Activated naive CD4-positive, alpha-beta T cell treated with anti-CD3 and anti-CD28 coated beads, Interleukin-2, amount 10 ng/mL, durations not matched to agents 7 days and 5 days (primary cell): ENCODE results near the gene MORC2.
A peak's percentile ranks its signal among the peaks of the same experiment; 100 is the strongest.

Source experiments
- CTCF ChIA-PET: fragments of 350-600 bp; sonication (Branson Sonifier 250); formaldehyde crosslinking; loops from one replicate; lab custom pipeline; 2021; ENCODE audit warnings: antibody characterized with exemption; lab: Charles Lee
- DNase-seq: peaks from one replicate; pipeline ENCODE4 v3.0.0-alpha.2; 2020
- H3K27ac Mint-ChIP-seq: one replicate; pipeline ENCODE4 v1.8.0; 2021; ENCODE audit warnings: mild to moderate bottlenecking, moderate library complexity, mixed read lengths
- H3K27me3 Mint-ChIP-seq: one replicate; pipeline ENCODE4 v1.8.0; 2021; ENCODE audit warnings: mild to moderate bottlenecking, mixed read lengths
- H3K36me3 Mint-ChIP-seq: one replicate; pipeline ENCODE4 v1.8.0; 2021; ENCODE audit warnings: mixed read lengths
- H3K4me1 Mint-ChIP-seq: one replicate; pipeline ENCODE4 v1.8.0; 2021; ENCODE audit warnings: mixed read lengths
- H3K4me3 Mint-ChIP-seq: one replicate; pipeline ENCODE4 v1.8.0; 2021; ENCODE audit warnings: mild to moderate bottlenecking, moderate library complexity, mixed read lengths
- H3K9me3 Mint-ChIP-seq: one replicate; pipeline ENCODE4 v1.8.0; 2021; ENCODE audit warnings: mixed read lengths

The MORC2 gene

DNA sequence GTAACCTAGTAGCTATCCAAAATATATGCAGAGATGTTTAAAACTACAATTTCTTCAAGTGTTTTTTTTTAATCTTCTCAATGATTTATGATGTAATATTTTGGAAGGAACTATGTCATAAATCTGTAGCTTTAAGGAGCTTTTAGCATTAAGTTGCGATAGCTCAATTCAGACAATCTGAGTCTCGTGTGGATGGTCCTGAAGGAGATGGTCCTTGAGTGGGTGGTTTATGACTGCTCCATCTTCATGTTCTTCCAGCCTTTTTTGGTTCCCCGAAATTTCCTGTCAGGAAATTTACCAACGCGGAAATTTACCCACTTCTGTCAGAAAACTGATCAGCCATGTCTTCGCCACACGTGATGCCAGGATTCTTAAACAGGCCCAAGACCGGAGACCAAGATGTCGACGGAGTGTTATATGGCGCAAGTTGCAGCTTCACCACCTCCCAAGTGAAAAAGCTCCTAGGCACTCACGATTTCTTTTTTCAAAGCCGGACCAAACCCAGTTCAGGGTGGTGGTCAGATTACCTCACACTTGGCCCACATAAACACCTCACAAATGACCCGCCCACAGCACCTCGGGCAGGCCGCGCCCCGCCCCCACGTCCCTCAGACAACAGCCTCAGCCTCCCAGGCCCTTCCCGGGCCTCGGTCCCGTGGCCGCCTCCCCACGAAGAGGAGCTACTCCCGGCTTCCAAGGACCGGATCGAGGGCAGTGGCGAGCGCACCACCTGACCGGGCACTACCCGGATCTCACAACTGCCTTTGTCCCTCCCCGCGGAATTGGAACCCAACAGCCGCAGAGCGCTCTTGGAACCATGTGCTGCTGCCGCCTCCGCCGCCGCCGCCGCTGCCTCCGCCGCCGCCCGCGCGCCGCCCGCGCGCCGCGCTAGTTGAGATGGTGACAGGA is at the start of gene MORC2:
Gene MORC2, minus strand, starts transcription at position 760 of the 909 bp plus-strand sequence. CDS start 885 bp downstream, outside the sequence.
- Mint-ChIP-seq H3K27me3 (peaks cover 5% of the 10 kb centered on the region), H3K4me3 (peak within 1 kb of the TSS; percentile 82), H3K9me3 (peaks cover 40% of the 10 kb centered on the region), H3K4me1 (peaks cover 73% of the 10 kb centered on the region), H3K36me3 (peaks cover 75% of the 10 kb centered on the region), H3K27ac (peak within 1 kb of the TSS; percentile 94)
- CTCF ChIA-PET, result interaction anchor here (0.6 to 0.9 kb wide), 2 partner anchors 115 to 117 kb away, joined by 3 read pairs; no protein-coding TSS in a partner anchor
- DNase-seq, result no peak

DNA sequence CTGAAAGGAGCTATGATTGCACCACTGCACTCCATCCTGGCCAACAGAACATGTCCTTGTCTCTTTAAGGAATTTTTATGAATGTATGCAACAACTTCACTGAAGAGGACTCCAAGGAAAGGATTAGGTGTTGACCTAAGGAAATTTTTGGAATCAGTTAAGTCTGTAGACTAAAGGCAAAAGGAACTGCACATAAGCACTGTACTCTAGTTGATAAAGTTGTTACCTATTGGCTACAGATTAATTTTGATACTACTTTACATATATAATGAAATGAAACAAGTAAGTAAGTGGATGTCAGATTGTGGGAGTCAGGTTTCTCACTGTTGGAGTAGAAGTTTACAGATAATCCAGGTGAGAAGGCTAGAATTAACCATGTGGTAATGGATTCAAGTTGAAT is 37.0 kb upstream of the MORC2 start:
- CTCF ChIA-PET, result no interaction called here
- no peak for DNase-seq
- Mint-ChIP-seq H3K4me1 (no peaks in the 10 kb centered on the region), H3K9me3 (peaks cover 11% of the 10 kb centered on the region), H3K4me3 (no peak overlapping the region), H3K36me3 (no peaks in the 10 kb centered on the region), H3K27me3 (peaks cover 8% of the 10 kb centered on the region), H3K27ac (no peak overlapping the region)

DNA sequence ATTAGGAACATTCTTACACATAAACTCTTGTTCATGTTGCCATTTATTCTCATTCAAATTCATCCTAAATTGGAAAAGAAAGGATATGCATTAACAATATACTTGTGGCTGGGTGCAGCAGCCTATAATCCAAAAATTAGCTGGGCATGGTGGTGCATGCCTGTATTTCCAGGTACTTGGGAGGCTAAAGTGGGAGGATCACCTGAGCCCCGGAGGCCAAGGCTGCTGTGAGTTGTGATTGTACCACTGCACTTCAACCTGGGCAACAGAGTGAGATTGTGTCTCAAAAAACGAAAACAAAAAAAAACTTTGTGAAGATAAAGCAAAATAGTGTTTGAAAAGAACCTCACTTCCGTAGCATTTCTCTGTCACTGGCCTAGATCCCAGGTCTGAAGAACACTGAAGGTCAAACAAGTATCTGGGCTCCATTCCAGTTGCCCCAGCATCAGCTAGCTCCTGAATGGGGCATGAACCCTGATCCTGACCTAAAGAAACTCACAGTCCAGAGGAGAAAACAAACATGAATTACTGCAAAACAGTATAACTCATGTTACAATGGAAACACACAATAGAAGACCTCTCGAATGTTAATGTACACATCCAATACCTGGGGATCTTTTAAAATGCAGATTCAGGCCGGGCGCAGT is 32.7 kb upstream of the MORC2 start:
- CTCF ChIA-PET, result no interaction called here
- H3K9me3 Mint-ChIP-seq, result peaks cover 7% of the 10 kb centered on the region
- H3K36me3 Mint-ChIP-seq, result no peaks in the 10 kb centered on the region
- peaks cover 8% of the 10 kb centered on the region for H3K27me3 Mint-ChIP-seq
- no peak overlapping the region for H3K27ac Mint-ChIP-seq
- H3K4me1 Mint-ChIP-seq, result no peaks in the 10 kb centered on the region
- H3K4me3 Mint-ChIP-seq, result no peak overlapping the region
- no peak for DNase-seq

DNA sequence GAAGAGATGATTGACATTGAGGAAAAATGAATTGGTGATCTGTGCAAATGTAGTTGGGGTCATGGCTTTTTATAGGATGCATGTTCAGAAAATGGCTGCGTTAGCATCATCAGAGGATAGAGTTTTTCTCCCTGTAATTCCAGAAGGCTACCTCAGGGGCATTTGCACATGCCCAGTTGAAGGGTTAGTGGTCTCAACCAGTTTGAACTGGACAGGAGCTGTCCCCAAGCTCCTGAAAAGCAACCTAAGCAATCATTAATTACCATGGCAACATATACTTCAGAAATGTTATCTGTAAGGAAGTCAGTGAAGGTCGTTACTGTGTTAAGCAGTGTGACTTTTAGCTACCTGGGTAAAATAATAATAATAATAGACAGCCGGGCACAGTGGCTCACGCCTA is 29.8 kb upstream of the MORC2 start:
- H3K9me3 Mint-ChIP-seq, result peaks cover 4% of the 10 kb centered on the region
- no peak for DNase-seq
- H3K4me3 Mint-ChIP-seq, result no peak overlapping the region
- H3K36me3 Mint-ChIP-seq, result no peaks in the 10 kb centered on the region
- H3K27ac Mint-ChIP-seq, result no peak overlapping the region
- CTCF ChIA-PET, result no interaction called here
- no peaks in the 10 kb centered on the region for H3K4me1 Mint-ChIP-seq
- H3K27me3 Mint-ChIP-seq, result peaks cover 29% of the 10 kb centered on the region

DNA sequence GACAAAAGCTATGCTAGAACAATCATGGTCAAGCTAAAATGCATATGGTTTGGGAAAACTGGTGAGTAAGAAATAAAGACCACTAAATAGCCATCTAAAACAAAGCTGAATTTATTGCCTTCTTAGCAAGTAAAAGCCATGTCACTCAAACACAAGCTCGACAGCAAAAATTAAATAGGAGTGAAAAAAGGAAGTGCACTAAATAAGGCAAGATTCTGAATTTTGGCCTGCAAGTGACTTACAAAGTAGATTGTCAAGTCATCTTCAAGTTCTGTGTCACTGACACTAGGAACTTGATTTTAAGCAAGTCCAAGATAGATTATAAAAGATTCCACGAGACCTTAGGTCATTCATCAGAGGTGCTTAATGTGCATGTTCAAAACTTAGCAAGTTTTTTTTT is 27.9 kb upstream of the MORC2 start:
- CTCF ChIA-PET, result no interaction called here
- peaks cover 21% of the 10 kb centered on the region for H3K27me3 Mint-ChIP-seq
- no peak overlapping the region for H3K4me3 Mint-ChIP-seq
- H3K36me3 Mint-ChIP-seq, result no peaks in the 10 kb centered on the region
- peaks cover 5% of the 10 kb centered on the region for H3K9me3 Mint-ChIP-seq
- no peak for DNase-seq
- H3K4me1 Mint-ChIP-seq, result no peaks in the 10 kb centered on the region
- H3K27ac Mint-ChIP-seq, result no peak overlapping the region

DNA sequence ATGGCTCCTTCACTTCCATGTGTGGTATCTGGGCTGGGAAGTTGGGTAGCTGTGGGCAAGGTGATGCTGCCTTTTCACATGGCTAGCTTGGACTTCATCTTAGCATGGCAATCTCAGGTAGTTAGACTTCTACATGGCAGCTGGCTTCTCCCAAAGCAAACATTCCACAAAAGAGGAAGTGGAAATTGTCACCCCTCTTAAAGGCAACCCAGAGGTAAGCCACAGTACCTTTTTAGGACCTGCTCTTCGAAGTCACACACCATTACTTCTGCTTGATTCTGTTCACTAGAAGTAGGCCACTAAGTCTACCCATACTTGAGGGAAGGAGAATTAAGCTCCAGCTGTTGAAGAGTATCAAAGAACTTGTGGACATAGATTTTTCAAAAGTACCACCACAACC is 26.4 kb upstream of the MORC2 start:
- Mint-ChIP-seq H3K4me3 (no peak overlapping the region), H3K27ac (no peak overlapping the region), H3K9me3 (peaks cover 12% of the 10 kb centered on the region), H3K4me1 (no peaks in the 10 kb centered on the region), H3K36me3 (no peaks in the 10 kb centered on the region), H3K27me3 (peaks cover 21% of the 10 kb centered on the region)
- CTCF ChIA-PET, result no interaction called here
- DNase-seq, result no peak

DNA sequence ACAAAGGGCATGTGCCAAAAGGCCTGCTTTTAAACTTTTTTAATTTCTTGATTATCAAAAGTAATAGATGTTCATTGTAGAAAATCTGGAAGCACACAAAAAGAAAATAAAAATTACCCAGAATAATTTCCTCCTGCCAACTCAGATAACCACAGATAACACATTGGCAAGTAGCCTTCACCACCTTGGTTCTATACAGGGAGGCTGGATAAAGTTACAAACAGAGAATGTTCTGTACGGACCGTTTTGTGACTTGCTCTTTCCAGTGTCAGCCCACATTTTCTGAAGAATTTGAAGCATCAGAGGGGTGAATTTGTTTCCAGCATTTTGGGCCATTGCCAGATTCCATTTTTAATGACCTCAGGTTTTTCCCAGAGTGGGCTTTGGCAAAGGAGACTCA is 24.0 kb upstream of the MORC2 start:
- peaks cover 16% of the 10 kb centered on the region for H3K9me3 Mint-ChIP-seq
- no peak overlapping the region for H3K27ac Mint-ChIP-seq
- no peak for DNase-seq
- H3K4me1 Mint-ChIP-seq, result no peaks in the 10 kb centered on the region
- no peak overlapping the region for H3K4me3 Mint-ChIP-seq
- H3K27me3 Mint-ChIP-seq, result peaks cover 21% of the 10 kb centered on the region
- H3K36me3 Mint-ChIP-seq, result no peaks in the 10 kb centered on the region
- CTCF ChIA-PET, result no interaction called here

DNA sequence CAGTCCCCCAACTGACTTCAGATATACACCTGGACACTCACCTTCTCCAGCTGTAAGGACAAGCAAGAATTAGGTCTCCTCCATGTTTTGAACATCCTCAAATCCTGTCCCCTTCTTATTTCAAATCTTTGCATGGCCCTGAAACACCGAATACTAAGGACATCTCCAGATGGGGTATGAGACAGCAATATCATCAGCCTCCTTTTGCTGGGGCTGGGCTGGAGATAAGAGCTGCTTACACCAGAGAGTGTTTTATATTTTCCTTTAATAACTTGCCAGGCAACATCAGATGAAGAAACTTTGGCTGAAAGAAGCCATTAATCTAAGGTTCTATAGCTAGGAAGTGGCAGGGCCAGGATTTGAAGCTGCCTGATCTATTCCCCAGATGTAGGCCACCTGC is 22.1 kb upstream of the MORC2 start:
- Mint-ChIP-seq H3K4me1 (no peaks in the 10 kb centered on the region), H3K36me3 (no peaks in the 10 kb centered on the region), H3K9me3 (peaks cover 16% of the 10 kb centered on the region), H3K27me3 (peaks cover 16% of the 10 kb centered on the region), H3K4me3 (no peak overlapping the region), H3K27ac (no peak overlapping the region)
- CTCF ChIA-PET, result no interaction called here
- no peak for DNase-seq

DNA sequence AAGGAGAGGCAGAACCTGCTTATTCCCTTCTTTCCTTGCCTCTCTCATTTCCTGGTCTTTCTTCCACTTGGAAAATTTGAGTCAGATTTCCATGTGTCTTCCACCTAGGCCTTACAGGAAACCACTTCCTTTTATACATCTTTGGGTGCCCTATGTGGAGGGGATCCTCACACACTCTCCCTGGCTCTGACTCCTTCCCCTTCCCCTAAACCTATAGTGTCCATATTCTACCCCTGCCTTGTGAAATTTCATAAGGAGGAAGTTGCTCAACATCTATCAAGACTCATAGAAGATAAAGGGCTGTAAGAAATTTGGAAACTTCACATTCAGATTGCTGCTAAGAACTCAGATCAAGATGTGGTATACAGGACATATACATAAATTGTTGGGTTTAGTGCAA is 20.9 kb upstream of the MORC2 start:
- CTCF ChIA-PET, result no interaction called here
- Mint-ChIP-seq H3K9me3 (peaks cover 21% of the 10 kb centered on the region), H3K27ac (no peak overlapping the region), H3K4me3 (no peak overlapping the region), H3K36me3 (no peaks in the 10 kb centered on the region), H3K27me3 (peaks cover 5% of the 10 kb centered on the region), H3K4me1 (no peaks in the 10 kb centered on the region)
- no peak for DNase-seq

DNA sequence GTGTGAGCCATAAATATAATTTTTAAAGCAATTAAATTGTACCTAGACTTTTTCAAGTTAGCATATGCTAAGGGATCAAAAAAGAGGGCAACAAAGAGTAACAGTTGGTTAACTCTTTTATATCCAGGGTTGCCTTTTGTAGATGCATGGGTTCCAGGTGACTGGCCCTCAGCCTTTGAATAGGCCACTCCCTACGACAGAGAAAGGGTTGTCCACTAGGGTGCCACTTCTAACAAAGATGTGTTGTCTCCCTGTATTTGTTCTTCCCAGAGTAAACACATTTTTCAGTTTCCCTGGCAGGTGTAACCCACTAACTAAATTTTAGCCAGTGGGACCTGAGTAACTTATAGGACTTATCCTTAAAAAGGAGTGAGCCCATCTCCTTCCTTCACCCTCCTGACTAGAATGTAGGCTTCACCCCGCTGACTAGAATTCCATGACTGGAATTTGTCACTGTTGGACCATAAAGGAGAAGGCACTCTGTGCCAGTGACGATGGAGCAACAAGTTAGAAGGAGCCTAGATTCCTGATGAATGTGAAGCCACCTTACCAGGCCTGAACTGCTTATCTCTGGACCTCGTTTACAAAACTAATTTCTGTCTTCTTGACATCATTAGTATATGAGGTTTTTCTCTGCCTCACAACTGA is 17.1 kb upstream of the MORC2 start:
- Mint-ChIP-seq H3K27ac (no peak overlapping the region), H3K36me3 (peaks cover 2% of the 10 kb centered on the region), H3K4me1 (no peaks in the 10 kb centered on the region), H3K27me3 (no peaks in the 10 kb centered on the region), H3K4me3 (no peak overlapping the region), H3K9me3 (peaks cover 39% of the 10 kb centered on the region)
- DNase-seq, result no peak
- CTCF ChIA-PET, result no interaction called here

DNA sequence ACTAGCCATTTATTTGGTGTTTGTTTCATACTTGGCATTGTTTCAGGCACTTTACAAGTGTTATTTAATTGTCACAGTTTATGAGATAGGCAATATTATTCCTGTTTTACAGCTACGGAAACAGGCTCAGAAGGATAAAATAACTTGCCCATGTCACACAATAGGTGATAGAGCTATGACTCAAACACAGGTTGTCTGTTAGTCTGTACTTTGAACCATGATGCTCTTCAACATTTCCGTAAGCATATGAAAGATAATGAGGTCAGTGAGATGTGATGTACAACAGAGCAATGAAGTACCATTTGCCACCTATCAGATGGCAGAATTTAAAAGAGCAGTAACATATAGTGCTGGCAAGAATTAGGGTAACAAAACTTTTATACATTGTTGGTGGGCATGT is 15.7 kb upstream of the MORC2 start:
- Mint-ChIP-seq H3K4me1 (no peaks in the 10 kb centered on the region), H3K4me3 (no peak overlapping the region), H3K27ac (no peak overlapping the region), H3K36me3 (peaks cover 7% of the 10 kb centered on the region), H3K27me3 (no peaks in the 10 kb centered on the region), H3K9me3 (peaks cover 39% of the 10 kb centered on the region)
- CTCF ChIA-PET, result no interaction called here
- no peak for DNase-seq

DNA sequence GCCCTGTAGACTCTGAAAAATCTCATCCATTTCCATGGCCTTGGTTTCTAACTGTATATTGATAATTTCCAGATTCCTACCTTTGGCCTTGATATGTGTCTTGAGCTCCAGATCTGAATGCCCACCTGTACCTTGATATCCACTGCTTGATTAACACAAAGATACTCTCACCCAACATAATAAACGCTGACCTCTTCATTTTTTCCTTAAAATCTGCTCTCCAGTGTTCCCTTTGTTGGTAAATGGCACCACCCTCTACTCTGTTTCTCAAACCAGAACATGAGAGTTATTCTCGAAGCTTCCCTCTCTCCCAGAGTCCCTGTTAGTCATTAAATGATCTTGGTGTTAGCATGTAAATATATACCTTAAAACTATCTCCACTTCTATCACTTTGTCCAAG is 13.9 kb upstream of the MORC2 start:
- Mint-ChIP-seq H3K27ac (no peak overlapping the region), H3K4me3 (no peak overlapping the region), H3K4me1 (peaks cover 4% of the 10 kb centered on the region), H3K9me3 (peaks cover 52% of the 10 kb centered on the region), H3K36me3 (peaks cover 22% of the 10 kb centered on the region), H3K27me3 (no peaks in the 10 kb centered on the region)
- CTCF ChIA-PET, result interaction anchor here (0.7 kb wide), 1 partner anchor 24 kb away, joined by 4 read pairs; no protein-coding TSS in a partner anchor
- DNase-seq, result no peak

DNA sequence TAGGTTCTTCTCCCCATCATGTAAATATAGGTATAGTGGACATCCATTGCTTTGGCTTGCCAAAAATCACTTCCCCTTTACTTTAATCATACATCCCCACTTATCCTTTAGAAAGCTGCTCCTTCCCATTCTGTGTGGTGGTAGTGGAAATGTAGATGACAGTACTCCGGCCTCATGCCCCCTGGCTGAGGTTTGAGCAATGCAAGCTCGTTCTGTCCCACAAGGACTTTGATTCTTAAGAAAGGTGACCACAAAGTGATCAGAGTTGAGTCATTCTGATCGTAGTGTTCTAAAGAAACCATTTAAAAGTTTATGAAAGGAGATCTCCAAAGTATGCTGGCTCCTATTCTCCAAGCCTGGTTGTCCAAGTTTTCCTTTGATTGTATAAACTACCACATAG is 11.4 kb upstream of the MORC2 start:
- Mint-ChIP-seq H3K36me3 (peaks cover 47% of the 10 kb centered on the region), H3K27ac (no peak overlapping the region), H3K27me3 (no peaks in the 10 kb centered on the region), H3K9me3 (peaks cover 76% of the 10 kb centered on the region), H3K4me1 (peaks cover 4% of the 10 kb centered on the region), H3K4me3 (no peak overlapping the region)
- no peak for DNase-seq
- CTCF ChIA-PET, result no interaction called here

DNA sequence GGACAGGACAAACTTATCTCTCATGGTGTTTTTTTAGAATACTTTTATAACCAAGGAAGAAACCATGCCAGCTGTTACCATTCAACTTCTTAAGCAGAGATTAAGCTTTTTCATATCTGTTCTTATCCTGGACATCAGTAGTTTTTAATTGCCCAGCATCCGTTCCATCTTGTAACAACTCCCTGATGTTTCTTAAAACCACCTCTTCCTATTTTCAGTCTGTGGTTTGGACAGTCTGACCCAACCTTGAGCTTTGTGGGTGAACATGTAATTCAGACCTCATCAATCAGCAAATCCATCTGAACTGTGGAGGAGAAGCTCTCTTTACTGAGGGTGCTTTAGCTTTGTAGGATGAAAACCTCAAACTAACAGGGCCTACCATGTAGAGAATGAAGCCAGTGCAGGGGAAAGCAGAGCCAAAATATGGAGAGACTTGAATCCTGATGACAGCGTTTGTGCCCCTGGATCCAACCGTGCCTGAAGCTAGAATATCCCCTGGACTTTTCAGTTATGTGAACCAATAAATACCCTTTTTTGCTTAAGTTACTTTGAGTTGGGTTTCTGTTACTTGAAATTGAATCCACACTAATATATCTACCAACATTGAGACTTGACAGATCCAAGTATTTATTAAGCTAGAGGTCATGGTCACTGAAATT is 9.9 kb upstream of the MORC2 start:
- Mint-ChIP-seq H3K27ac (no peak overlapping the region), H3K36me3 (peaks cover 62% of the 10 kb centered on the region), H3K4me1 (peaks cover 4% of the 10 kb centered on the region), H3K9me3 (peaks cover 76% of the 10 kb centered on the region), H3K4me3 (no peak overlapping the region), H3K27me3 (no peaks in the 10 kb centered on the region)
- no peak for DNase-seq
- CTCF ChIA-PET, result no interaction called here
